Measurements from ENCODE around the gene ATAD3C. TPM values are rescaled to one million over a fixed set of nuclear protein-coding genes. Genes with fewer than 3 reads are reported as not detected.
"Not testable (repeated sequence)": the region's sequence is repeated elsewhere in the genome, so short reads cannot be mapped to it uniquely, and the experiment has no call there.

The ATAD3C gene
- total and polyA plus RNA-seq, 2 of the 8 experiments (the other 6 are each of a cell fraction or from before 2014, with no cell fraction given), result 2.0 to 2.7 TPM

DNA sequence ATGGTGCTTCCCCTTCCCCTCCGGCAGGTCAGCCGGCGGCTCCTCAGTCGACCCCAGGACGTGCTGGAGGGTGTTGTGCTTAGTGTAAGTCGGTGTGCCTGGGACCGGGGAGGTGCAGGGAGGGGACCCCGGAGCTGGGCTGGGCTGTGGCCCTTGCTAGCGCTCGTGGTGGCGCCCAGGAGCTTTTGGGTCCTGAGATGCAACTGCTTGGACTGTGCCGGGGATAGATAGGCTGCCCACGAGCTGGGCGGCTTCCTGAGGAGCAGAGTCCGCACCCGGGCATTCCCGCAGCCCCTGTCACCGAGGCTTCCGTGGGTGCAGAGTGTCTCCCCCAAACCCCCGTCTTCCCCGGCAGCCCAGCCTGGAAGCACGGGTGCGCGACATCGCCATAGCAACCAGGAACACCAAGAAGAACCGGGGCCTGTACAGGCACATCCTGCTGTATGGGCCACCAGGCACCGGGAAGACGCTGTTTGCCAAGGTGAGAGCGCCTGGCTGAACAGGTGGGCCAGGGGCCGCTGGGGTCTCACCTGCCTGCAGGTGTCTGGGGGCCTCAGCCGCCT, 36.3 kb downstream of the ATAD3C start:
- H3K56ac ChIP-seq (replicated peaks; ENCODE audit: insufficient read length, low read depth, low read length), result not testable (repeated sequence)
- CTCF ChIA-PET (ENCODE audit: partially characterized antibody), result interaction anchor here (0.6 kb wide), 1 partner anchor 699 kb away, joined by 3 read pairs; no protein-coding TSS in a partner anchor

More for the DNA sequence above, 36.3 kb downstream of the ATAD3C start:
- H3K9me3 ChIP-seq (ENCODE audit: insufficient read depth in 2 of 2, low read depth in 1 of 2, low read length in 1 of 2); H3K23ac ChIP-seq (ENCODE audit: insufficient read length); H2AK5ac ChIP-seq (ENCODE audit: low read depth, low read length); H3K9ac ChIP-seq (replicated peaks in 1 of 4; ENCODE audit: extremely low read depth in 1 of 4, low read depth in 3 of 4, low read length in 3 of 4); H3K14ac ChIP-seq (ENCODE audit: insufficient read length); H2BK5ac ChIP-seq (ENCODE audit: low read depth, low read length); H3K27me3 ChIP-seq (replicated peaks in 1 of 4; ENCODE audit: control insufficient read depth in 3 of 4, extremely low read depth in 1 of 4, insufficient read depth in 3 of 4, low read length in 3 of 4); H3K27ac ChIP-seq (ENCODE audit: low read depth, low read length); H3K23me2 ChIP-seq (ENCODE audit: low read depth, low read length); H3K79me1 ChIP-seq (ENCODE audit: low read depth, low read length); H2BK120ac ChIP-seq (replicated peaks; ENCODE audit: low read depth, low read length); H4K5ac ChIP-seq (ENCODE audit: insufficient read length, low read depth, low read length); H2AFZ ChIP-seq (ENCODE audit: low read length); H3K4ac ChIP-seq (replicated peaks; ENCODE audit: insufficient read length, low read depth, low read length); POLR2A ChIA-PET (ENCODE audit: partially characterized antibody); H4K91ac ChIP-seq (replicated peaks; ENCODE audit: insufficient read length, low read length); H2BK12ac ChIP-seq (ENCODE audit: low read depth, low read length); H2BK15ac ChIP-seq (ENCODE audit: low read length); H2BK20ac ChIP-seq (ENCODE audit: low read length); H4K8ac ChIP-seq (ENCODE audit: extremely low read depth, insufficient read depth, low read length); H3K18ac ChIP-seq (ENCODE audit: extremely low read depth, low read length); H3K79me2 ChIP-seq (ENCODE audit: control insufficient read depth in 1 of 2, insufficient read depth in 2 of 2, low read length in 2 of 2); DNase-seq (ENCODE audit: low read depth in 1 of 2, low spot score in 2 of 2); FAIRE-seq; H4K20me1 ChIP-seq (replicated peaks in 1 of 2; ENCODE audit: control insufficient read depth in 1 of 2, insufficient read depth in 2 of 2, low read length in 2 of 2); H3K4me2 ChIP-seq (ENCODE audit: insufficient read depth in 1 of 2, low read depth in 2 of 2, low read length in 2 of 2); H3K4me1 ChIP-seq (replicated peaks in 1 of 4; ENCODE audit: control insufficient read depth in 3 of 4, insufficient read depth in 4 of 4, low read length in 3 of 4); H3K4me3 ChIP-seq (ENCODE audit: extremely low read depth in 1 of 4, insufficient read depth in 2 of 4, low read depth in 3 of 4, low read length in 4 of 4): not testable (repeated sequence)
- WGBS, 2 experiments (ENCODE audit: extremely low coverage in 1 of 2, insufficient coverage in 1 of 2, insufficient read length in 1 of 2, insufficient replicate concordance in 2 of 2, low coverage in 1 of 2, low lambda C conversion rate in 2 of 2, missing lambda C conversion rate in 1 of 2), result 97% methylated on average over 22 of the region's 31 CpGs; no CpG with 5 or more reads in 1 of the 2 experiments
- H3K36me3 ChIP-seq (ENCODE audit: control insufficient read depth in 2 of 4, insufficient read depth in 4 of 4, low read length in 3 of 4), result peaks cover 8 to 65% (median 36%) of the 10 kb centered on the region in 4 experiments

Measured in H1 (cell line).